Adipocyte (in vitro differentiated cells): Measurements from ENCODE around the gene KCNMB4.
A peak's percentile ranks its signal among the peaks of the same experiment; 100 is the strongest.

Experiments used
- DNase-seq: peaks from one replicate; pipeline ENCODE4 v3.0.0-alpha.2; 2015; ENCODE audit warnings: low read depth
- H3K27me3 ChIP-seq: replicated peaks from 2 replicates; pipeline ENCODE4 v1.7.0; 2013; ENCODE audit warnings: mild to moderate bottlenecking, low read length, moderate library complexity; ENCODE audit not compliant: control insufficient read depth, insufficient read depth
- H3K36me3 ChIP-seq: 2 replicates; pipeline ENCODE4 v1.7.0; 2013; ENCODE audit warnings: low read length, mild to moderate bottlenecking, moderate library complexity; ENCODE audit not compliant: control insufficient read depth, insufficient read depth, severe bottlenecking
- H3K4me1 ChIP-seq: 2 replicates; pipeline ENCODE4 v1.7.0; 2013; ENCODE audit warnings: mild to moderate bottlenecking, low read length, moderate library complexity; ENCODE audit not compliant: control insufficient read depth, insufficient read depth
- H3K4me3 ChIP-seq: 2 replicates; pipeline ENCODE4 v1.7.0; 2013; ENCODE audit warnings: mild to moderate bottlenecking, low read length, moderate library complexity
- H3K9ac ChIP-seq: 2 replicates; pipeline ENCODE4 v1.7.0; 2013; ENCODE audit warnings: mild to moderate bottlenecking, low read length, moderate library complexity
- H3K9me3 ChIP-seq: 2 replicates; pipeline ENCODE4 v1.7.0; 2013; ENCODE audit warnings: mild to moderate bottlenecking, low read length, moderate library complexity; ENCODE audit not compliant: control insufficient read depth

Gene KCNMB4

DNA sequence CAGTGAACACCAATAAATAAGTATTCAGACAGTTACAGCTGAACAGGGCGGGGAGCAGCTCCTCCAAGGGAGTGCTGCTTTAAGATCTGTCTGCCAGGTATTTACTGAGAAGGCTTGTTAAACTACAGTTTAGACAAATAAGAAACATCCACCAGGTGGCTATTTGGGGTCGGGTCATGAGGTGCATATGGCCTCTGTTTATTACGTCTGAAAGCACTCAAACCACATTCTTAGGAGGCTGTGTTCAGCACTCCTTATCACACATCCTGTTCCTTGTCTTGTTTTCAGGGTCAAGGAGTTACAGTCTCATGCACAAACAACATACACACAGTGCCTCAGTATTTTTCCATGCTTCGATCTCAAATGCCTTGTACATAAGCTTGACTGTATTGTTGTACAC is 78.8 kb downstream of the KCNMB4 start:
- Histone ChIP-seq H3K4me1 (no peaks in the 10 kb centered on the region), H3K27me3 (no peaks in the 10 kb centered on the region), H3K4me3 (no peak overlapping the region), H3K9ac (no peak overlapping the region), H3K36me3 (no peaks in the 10 kb centered on the region), H3K9me3 (peaks cover 2% of the 10 kb centered on the region)
- DNase-seq = no peak

DNA sequence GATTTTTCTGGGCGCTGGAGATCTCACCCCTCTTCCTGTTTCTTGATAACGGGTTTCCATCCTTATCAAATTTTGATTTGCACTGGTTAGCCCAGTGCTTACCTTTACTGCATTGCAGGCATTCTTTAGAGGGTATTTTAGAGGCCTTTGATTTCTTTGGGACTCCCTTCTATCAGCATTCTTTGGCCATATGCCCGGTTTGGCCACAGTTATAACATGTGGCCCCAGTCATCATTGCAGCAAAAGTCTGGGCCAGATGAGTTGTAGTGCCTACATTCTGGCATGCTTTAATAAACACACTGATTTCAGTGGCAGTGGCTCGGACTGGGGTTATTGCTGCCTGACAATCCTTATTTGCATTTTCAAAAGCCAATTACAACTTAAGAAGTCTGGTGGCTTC is 82.3 kb downstream of the KCNMB4 start:
- Histone ChIP-seq H3K4me3 (no peak overlapping the region), H3K9me3 (peaks cover 12% of the 10 kb centered on the region), H3K4me1 (no peaks in the 10 kb centered on the region), H3K9ac (no peak overlapping the region), H3K36me3 (no peaks in the 10 kb centered on the region), H3K27me3 (no peaks in the 10 kb centered on the region)
- no peak for DNase-seq

DNA sequence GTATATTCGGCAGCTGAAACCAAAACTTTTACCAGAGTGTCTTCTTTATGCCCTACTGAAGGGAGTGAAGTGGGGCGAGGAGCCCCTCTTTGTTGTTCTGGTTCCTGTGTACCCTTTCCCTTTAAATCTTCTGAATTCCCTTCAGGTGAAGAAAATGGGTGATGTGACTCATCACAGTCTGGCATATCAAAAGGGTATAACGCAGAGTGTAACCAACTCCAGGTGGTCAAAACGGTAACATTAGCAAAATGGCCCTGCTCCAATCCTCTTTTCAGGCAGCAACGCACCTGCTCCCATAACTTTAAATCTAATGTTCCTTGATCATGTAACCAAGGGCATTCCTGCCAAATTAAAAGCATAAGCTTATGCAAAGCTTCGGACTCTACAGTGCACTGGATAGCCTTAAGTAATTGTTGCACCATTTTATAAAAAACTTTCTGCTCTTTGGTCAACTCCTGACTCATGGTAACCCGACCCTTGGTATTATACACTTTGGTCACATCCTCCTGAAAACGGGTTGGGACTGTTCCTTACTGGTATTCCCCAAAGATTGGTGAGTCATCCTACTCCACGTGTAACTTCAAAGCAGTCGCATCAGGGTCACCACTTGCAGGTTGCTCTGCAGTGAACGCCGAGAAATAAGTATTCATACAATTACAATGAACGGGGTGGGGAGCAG is 83.1 kb downstream of the KCNMB4 start:
- H3K9ac ChIP-seq = no peak overlapping the region
- peak; percentile 11 for DNase-seq
- no peaks in the 10 kb centered on the region for H3K27me3 ChIP-seq

GRCh38 chr12:70449753-70450341 is 83.8 kb downstream of the KCNMB4 start:
- DNase-seq = no peak
- peaks cover 12% of the 10 kb centered on the region for H3K9me3 ChIP-seq

More for the DNA sequence above, 83.1 kb downstream of the KCNMB4 start:
- H3K9me3 ChIP-seq = peaks cover 12% of the 10 kb centered on the region
- H3K36me3 ChIP-seq = no peaks in the 10 kb centered on the region
- H3K4me1 ChIP-seq = no peaks in the 10 kb centered on the region
- H3K4me3 ChIP-seq = no peak overlapping the region

DNA sequence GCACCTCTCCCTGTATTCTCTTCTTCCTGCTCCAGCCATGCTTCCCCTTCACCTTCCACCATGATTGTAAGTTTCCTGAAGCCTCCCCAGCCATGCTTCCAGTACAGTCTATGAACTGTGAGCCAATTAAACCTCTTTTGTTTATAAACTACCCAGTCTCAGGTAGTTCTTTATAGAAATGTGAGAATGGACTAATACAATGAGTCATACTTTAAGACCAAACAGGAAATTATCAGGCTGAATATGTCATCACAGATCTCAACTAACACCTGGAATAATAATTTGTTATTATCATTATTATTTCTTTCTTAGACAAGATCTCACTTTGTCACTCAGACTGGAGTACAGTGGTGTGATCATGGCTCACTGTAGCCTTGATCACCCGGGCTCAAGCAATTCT is 85.4 kb downstream of the KCNMB4 start:
- H3K4me3 ChIP-seq = no peak overlapping the region
- no peaks in the 10 kb centered on the region for H3K4me1 ChIP-seq
- no peak for DNase-seq
- H3K27me3 ChIP-seq = no peaks in the 10 kb centered on the region
- no peaks in the 10 kb centered on the region for H3K36me3 ChIP-seq
- H3K9ac ChIP-seq = no peak overlapping the region
- H3K9me3 ChIP-seq = peaks cover 12% of the 10 kb centered on the region

More at GRCh38 chr12:70449753-70450341, 83.8 kb downstream of the KCNMB4 start:
- no peaks in the 10 kb centered on the region for H3K27me3 ChIP-seq
- no peak overlapping the region for H3K9ac ChIP-seq
- H3K36me3 ChIP-seq = no peaks in the 10 kb centered on the region
- no peaks in the 10 kb centered on the region for H3K4me1 ChIP-seq
- H3K4me3 ChIP-seq = no peak overlapping the region

- H3K27me3 ChIP-seq = no peaks in the 10 kb centered on the region
- H3K4me1 ChIP-seq = no peaks in the 10 kb centered on the region
- no peak overlapping the region for H3K9ac ChIP-seq
- H3K9me3 ChIP-seq = peaks cover 2% of the 10 kb centered on the region
- H3K36me3 ChIP-seq = no peaks in the 10 kb centered on the region
- H3K4me3 ChIP-seq = no peak overlapping the region
- no peak for DNase-seq
Observed at GRCh38 chr12:70456953-70457352, 90.9 kb downstream of the KCNMB4 start.

DNA sequence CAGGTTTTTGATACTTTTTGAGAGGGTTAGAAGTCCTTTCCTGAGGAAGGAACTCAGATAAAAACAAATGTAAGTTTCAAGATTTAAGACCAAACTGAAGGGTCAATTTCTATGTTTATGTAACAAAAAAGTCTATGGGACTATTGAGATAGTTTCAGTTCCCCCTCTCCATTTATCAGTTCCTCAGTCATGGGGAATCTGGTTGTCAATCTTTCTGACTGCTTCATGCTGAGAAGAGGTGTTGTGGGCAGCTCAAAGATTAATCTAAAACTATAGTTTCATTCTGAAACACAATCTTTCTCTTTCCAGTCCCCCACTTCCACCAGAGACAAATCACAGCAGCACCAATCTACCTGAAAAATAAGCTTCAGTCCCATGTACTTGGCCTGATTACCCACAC is 93.7 kb downstream of the KCNMB4 start:
- H3K27me3 ChIP-seq = no peaks in the 10 kb centered on the region
- H3K36me3 ChIP-seq = no peaks in the 10 kb centered on the region
- H3K4me3 ChIP-seq = no peak overlapping the region
- H3K4me1 ChIP-seq = no peaks in the 10 kb centered on the region
- H3K9me3 ChIP-seq = peaks cover 20% of the 10 kb centered on the region
- no peak overlapping the region for H3K9ac ChIP-seq
- DNase-seq = no peak

DNA sequence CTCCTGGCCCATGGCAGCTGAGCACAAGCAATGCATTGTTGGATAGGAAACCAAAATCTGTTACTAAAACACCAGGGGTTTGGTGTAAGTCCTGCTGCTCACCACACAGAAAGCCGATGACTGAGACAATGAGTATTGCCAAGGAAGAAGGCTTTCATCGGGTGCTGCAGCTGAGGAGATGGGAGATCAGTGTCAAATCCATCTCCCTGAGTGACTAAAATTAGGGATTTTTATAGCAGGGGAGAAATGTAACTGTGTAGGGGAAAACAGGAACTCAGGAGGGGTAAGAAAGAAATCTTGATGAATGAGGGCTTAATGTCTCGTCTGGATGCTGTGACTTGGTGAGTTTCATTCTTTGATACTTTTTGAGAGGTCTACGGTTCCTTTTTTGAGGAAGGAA is 97.9 kb downstream of the KCNMB4 start:
- H3K4me1 ChIP-seq = no peaks in the 10 kb centered on the region
- peaks cover 20% of the 10 kb centered on the region for H3K9me3 ChIP-seq
- no peak overlapping the region for H3K4me3 ChIP-seq
- H3K9ac ChIP-seq = no peak overlapping the region
- no peak for DNase-seq
- no peaks in the 10 kb centered on the region for H3K36me3 ChIP-seq
- H3K27me3 ChIP-seq = no peaks in the 10 kb centered on the region

DNA sequence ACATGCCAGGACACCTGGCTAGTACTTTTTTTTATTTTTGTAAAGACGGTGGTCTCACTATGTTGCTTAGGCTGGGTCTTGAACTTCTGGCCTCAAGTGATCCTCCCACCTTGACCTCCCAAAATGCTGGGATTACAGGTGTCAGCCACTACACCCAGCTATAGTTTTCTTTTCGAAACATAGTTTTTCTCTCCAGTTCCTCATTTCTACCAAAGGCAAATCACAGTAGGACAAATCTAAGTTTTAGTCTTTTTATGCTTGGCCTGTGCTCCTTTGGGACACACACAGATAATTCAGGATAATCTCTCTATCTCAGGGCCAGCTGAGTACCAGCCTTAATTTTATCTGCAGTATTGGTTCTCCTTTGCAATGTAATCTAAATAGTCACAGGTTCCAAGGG is 100.7 kb downstream of the KCNMB4 start:
- H3K9ac ChIP-seq = no peak overlapping the region
- no peaks in the 10 kb centered on the region for H3K27me3 ChIP-seq
- no peaks in the 10 kb centered on the region for H3K36me3 ChIP-seq
- no peaks in the 10 kb centered on the region for H3K4me1 ChIP-seq
- no peak for DNase-seq
- peaks cover 18% of the 10 kb centered on the region for H3K9me3 ChIP-seq
- no peak overlapping the region for H3K4me3 ChIP-seq

GRCh38 chr12:70467476-70467875 is 101.4 kb downstream of the KCNMB4 start:
- H3K36me3 ChIP-seq = no peaks in the 10 kb centered on the region
- H3K4me3 ChIP-seq = no peak overlapping the region
- no peaks in the 10 kb centered on the region for H3K27me3 ChIP-seq
- H3K9me3 ChIP-seq = peaks cover 18% of the 10 kb centered on the region
- DNase-seq = no peak
- no peak overlapping the region for H3K9ac ChIP-seq
- no peaks in the 10 kb centered on the region for H3K4me1 ChIP-seq

- Histone ChIP-seq H3K4me3 (no peak overlapping the region), H3K9me3 (peaks cover 14% of the 10 kb centered on the region), H3K36me3 (no peaks in the 10 kb centered on the region), H3K9ac (no peak overlapping the region), H3K4me1 (no peaks in the 10 kb centered on the region), H3K27me3 (no peaks in the 10 kb centered on the region)
- no peak for DNase-seq
Observed at GRCh38 chr12:70467918-70468733, 102.0 kb downstream of the KCNMB4 start.
